ENCODE data around the gene OR52E4.

OR52E4 gene

DNA sequence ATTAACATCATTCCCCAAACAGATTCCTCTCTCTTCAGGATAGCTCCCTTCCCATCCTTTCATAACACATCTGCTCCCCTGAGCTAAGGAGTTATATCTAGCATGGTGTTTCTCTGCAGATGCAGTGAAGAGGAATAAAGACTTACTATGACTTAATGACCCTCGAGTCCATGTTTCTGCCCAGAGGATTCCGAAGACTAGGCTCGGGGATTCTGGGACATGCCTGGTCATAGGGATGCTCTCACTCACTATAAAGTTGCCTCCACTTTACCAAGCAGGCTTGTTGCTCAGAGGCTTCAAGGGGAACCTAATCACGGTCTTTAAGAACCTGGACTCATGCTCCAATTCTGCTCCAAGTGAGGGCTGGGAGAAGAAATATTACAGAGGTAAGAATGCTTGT is at the start of gene OR52E4:
OR52E4 (plus strand) TSS at position 301 of the 400 bp plus-strand sequence. CDS start 3,664 bp downstream, outside the sequence.
- no peak for DNase-seq (ENCODE audit: low read depth, low spot score)
- no peak within 1 kb of the TSS for H3K27ac ChIP-seq

DNA sequence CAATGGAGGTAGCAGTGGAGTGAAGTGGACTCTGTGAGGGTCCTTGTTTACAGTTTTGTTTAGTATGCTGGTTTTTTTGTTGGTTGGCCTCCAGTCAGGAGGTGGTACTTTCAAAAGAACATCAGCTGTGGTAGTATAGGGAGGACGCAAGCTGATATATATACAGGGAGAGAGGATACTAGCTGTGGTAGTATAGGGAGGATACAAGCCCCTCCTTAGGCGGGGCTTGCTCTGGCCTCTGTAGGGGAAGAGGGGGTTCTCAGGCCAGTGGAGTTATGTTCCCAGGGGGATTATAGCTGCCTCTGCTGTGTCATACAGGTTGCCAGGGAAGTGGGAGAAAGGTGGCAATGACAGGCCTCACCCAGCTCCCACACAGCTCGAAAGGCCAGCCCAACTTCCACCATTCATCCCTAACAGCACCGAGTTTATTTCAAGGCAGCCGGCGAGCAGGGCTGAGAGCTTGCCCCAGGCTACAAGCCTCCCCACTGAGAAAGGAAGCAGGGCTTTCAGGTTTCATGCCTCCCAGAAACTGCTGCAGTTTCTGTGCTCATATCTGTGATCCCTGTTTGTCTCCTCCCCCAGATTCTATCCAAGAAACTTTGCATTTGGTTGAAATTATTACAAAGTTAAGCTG is 49.1 kb upstream of the OR52E4 start:
- DNase-seq (ENCODE audit: low read depth, low spot score), result no peak
- H3K27ac ChIP-seq, result no peak overlapping the region

DNA sequence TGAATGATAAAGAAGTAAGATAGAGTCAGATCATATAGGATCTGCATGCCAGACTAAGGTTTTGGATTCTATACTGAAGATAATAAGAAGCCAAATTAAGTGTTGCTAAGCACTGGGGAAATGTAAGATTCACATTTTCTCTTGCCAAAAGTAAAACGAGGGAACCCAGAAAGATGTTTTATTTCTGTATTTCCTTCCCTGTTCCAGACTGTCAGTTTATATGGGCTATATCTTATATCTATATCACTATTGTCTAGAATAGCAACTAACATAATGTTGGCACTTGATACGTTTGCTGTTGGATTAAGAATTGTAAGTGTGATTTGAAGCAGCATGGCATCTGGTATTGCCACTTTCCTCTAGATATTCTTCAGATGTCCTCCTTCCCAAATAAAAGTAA is 47.0 kb upstream of the OR52E4 start:
- no peak overlapping the region for H3K27ac ChIP-seq

DNA sequence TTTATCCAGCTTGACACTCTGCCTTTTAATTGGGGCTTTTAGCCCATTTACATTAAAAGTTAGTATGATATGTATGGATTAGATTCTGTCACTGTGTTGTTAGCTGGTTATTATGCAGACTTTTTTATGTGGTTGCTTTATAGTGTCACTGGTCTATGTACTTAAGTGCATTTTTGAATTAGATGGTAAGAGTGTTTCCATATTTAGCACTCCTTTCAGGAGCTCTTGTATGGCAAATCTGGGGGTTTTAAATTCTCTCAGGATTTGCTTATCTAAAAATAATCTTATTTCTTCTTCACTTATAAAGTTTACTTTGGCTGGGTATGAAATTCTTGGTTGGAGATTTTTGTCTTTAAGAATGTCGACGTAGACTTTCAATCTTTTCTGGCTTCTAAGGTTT is 42.7 kb upstream of the OR52E4 start:
- no peak overlapping the region for H3K27ac ChIP-seq
- DNase-seq (ENCODE audit: low read depth, low spot score), result no peak

More for the DNA sequence above, 47.0 kb upstream of the OR52E4 start:
- no peak for DNase-seq (ENCODE audit: low read depth, low spot score)

DNA sequence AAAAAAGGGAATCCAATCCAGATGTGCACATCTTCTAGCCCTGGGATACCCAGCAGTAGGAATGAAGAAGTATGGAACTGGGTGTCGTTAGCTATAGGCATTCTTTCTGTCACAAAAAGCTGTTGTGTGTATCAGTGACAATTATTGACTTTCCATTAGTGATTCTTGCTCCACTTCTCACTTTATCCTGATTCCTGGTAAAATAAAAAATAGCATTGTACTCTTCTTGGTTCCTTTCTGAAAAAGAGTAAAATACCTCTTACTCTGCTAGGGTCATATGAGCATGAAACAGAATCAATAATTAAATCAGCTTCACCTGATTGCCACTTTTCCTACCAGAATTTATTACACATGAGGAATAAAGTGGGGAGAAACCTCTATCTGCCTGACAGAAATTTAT is 38.6 kb upstream of the OR52E4 start, which contains the start of gene OR52E6:
OR52E6 (minus strand) TSS at position 101 of the 400 bp plus-strand sequence; CDS start at position 101, 0 bp downstream.
- H3K27ac ChIP-seq, result no peak within 1 kb of the TSS
- no peak for DNase-seq (ENCODE audit: low read depth, low spot score)

DNA sequence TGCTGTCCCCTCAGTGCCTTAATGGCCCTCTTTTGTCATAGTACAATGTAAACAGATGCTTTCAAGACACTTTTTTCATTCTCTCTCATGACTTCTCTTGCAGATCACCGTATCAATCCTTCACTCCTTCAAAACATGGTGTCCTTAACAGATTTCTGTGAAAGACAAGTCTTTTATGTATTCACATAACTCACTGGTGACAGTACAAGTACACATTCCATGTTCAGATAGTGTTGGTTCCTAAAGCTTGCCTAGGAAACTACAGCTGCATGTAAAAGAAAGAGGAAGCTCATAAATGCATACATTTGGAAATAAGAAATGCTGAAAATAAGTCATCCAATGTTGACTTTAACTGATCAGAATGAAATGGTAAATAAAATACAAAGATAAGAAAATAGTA is 33.7 kb upstream of the OR52E4 start:
- DNase-seq (ENCODE audit: low read depth, low spot score), result no peak
- no peak overlapping the region for H3K27ac ChIP-seq

DNA sequence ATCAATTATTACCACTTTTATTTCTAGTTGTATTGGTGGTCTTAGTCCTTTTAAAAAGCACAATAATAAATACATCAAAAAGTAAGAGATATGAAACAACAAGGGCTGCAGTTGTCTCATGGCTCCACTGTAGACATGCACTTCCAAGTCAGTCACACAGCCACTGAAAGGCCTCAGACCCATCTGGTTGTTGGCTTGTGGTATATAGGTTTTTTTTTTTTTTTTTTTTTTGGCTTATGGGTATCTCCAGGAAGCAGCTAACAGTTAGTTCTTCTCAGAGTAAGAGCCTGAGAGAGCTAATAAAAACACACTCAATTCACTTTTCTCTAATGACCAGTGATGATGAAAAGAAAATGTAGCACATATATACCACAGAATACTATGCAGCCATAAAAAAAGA is 32.7 kb upstream of the OR52E4 start:
- no peak overlapping the region for H3K27ac ChIP-seq
- no peak for DNase-seq (ENCODE audit: low read depth, low spot score)

DNA sequence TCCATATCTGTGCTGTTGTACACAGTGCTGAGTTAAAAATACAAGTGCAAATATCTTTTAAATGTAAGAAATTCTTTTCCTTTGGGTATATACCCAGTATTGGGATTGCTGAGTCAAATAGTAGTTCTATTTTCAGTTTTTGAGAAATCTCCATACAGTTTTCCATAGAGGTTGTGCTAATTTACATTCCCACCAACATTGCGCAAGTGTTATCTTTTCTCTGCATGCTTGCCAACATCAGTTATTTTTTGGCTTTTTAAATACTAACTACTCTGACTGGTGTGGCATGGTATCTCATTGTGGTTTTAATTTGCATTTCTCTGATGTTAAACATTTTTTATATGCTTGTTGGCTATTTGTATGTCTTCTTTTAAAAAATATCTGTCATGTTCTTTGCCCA is 29.4 kb upstream of the OR52E4 start:
- H3K27ac ChIP-seq, result no peak overlapping the region
- no peak for DNase-seq (ENCODE audit: low read depth, low spot score)

DNA sequence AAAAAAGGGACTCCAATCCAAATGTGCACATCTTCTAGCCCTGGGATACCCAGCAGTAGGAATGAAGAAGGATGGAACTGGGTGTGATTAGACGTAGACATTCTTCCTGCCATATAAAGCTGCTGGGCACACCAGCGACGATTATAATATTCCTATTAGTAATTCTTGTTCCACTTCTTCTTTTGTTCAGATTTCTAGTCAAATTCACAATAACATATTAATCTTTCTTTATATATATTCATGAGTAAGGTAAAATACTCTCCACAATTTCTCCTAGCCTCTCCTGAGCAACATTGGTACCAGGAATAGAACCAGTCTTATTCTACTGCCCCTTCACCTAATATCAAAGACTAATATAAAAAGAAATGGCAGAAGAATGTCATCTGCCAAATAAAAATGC is 22.8 kb upstream of the OR52E4 start, which contains the start of gene OR52E8:
OR52E8 (minus strand) TSS at position 101 of the 400 bp plus-strand sequence; CDS start at position 101, 0 bp downstream.
- no peak for DNase-seq (ENCODE audit: low read depth, low spot score)
- no peak within 1 kb of the TSS for H3K27ac ChIP-seq

DNA sequence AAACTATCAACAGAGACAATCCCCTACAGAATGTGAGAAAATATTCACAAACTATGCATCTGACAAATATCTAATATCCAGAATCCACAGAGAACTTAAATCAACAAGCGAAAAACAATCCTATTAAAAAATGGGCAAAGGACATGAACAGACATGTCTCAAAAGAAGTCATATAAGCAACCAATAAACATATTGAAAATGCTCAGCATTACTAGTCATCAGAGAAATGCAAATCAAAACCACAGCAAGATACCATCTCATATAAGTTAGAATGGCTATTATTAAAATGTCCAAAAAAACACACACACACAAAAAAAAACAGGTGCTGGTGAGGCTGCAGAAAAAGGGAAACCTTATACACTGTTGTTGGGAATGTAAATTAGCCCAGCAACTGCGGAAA is 14.6 kb upstream of the OR52E4 start:
- DNase-seq (ENCODE audit: low read depth, low spot score), result peak; percentile 3
- no peak overlapping the region for H3K27ac ChIP-seq

DNA sequence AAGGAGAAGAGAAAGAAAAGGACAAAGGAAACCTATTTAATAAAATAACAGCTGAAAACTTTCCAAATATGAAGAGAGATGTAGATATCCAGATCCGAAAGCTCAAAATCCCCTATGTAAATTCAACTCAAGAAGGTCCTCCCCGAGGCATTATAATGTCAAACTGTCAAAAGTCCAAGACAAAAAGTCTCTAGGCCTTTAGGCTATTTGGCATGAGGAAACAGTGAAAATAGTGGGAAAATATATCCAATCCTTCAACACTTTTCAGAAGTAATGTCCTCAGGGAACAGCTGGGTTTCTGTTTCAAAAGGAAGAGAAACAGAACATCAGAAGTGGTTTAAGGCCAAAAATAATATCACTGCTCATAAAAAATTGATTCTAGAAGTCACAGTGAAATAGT is 1.9 kb upstream of the OR52E4 start:
- H3K27ac ChIP-seq, result no peak overlapping the region
- no peak for DNase-seq (ENCODE audit: low read depth, low spot score)

DNA sequence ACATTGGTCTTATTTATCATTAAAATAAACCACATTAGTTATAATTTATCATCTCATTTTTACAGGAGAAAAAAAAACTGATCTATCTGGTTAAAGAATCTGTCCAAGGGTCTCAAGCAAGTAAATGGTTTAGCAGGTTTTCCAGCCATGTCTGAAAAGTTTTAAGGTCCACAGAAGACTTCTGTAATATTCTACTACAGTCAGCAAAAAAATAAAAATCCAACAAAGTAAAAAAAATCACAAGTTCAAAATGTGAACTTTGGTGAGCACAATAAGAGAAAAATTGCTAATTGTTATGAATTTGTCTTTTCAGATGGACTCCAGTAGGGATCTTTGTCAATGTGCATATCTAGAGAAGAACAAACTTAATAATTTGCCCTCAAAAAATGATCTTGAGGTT is 1.3 kb downstream of the OR52E4 start:
- no peak for DNase-seq (ENCODE audit: low read depth, low spot score)
- H3K27ac ChIP-seq, result no peak overlapping the region

DNA sequence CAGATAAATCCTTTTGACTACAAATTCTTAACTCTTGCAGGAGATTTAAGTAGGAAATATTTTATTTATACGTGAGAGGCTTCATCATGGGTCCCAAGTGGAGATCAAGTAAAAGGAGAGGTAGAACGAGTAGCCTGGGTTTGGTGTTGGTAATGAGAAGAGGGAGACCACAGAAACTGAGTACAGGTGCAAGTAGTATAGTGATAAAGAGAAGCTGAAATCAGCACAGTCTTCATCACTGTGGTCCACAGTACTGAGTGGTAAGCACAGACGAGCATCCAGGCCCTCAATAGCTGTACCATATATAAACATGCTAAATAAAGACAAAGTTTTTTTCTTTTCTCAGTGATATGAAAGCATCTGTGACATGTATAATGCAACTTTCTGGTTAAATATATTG is 6.7 kb downstream of the OR52E4 start:
- H3K27ac ChIP-seq, result no peak overlapping the region
- DNase-seq (ENCODE audit: low read depth, low spot score), result no peak

DNA sequence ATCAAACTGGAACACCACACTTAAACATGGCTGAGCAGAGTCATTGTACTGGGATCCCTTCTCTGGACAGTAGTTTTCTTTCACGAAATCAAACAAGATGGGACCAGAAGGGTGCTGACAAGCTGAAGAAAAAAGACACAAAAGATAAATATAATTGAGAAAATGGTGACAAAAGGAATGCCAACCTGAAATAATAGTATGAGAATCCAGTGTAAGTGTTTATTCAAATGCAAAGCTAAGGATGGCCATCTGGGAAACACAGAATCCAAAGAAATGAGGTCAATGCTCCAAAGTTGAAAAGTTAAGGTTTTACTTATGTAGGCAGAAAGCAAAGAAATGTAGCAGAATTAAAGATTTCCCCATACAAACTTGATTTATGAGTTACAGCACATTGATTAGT is 7.2 kb downstream of the OR52E4 start:
- no peak for DNase-seq (ENCODE audit: low read depth, low spot score)
- H3K27ac ChIP-seq, result no peak overlapping the region

DNA sequence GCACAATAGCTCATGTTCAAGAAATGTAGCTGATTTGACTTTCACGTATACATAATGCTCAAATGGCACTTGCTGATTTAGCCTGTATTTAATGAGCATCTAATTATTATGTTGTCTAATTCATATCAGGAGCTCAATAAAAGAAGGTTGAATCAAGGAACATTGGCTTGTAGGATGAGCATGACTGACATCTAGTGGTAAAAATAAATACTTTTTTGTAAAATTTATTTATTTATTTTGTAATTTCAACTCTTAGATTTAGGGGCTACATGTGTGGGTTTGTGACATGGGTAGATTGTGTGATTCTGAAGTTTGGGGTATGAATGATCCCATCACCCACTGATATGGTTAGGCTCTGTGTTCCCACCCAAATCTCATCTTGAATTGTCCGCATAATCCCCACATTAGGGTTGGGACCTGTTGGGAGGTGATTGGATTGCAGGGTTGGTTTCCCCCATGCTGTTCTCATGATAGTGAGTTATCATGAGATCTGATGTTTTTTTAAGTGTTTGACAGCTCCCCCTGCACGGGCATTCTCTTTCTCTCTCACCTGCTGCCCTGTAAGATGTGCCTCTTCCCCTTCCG is 10.9 kb downstream of the OR52E4 start:
- no peak overlapping the region for H3K27ac ChIP-seq
- DNase-seq (ENCODE audit: low read depth, low spot score), result no peak

DNA sequence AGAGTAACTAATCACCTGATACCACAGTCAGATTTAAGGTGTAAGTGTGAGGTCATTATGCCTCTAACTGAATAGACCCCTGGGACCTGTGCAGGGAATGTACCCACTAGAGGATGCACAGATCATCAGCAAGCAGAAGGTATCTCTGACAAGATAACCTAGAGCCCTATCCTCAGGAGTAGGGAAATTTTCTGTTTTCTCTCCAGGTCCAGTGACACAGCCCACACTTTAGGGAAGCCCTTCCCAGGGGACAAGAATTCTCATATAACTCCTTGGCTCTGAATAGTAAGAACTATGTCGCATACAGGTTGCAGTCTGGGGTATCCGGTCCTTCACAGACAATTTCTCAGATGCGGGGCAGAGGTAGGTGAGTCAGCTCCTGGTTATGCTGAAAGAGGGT is 12.5 kb downstream of the OR52E4 start, which contains the start of gene OR52E5:
OR52E5 (plus strand) TSS at position 301 of the 400 bp plus-strand sequence. CDS start 7,569 bp downstream, outside the sequence.
- no peak within 1 kb of the TSS for H3K27ac ChIP-seq

DNA sequence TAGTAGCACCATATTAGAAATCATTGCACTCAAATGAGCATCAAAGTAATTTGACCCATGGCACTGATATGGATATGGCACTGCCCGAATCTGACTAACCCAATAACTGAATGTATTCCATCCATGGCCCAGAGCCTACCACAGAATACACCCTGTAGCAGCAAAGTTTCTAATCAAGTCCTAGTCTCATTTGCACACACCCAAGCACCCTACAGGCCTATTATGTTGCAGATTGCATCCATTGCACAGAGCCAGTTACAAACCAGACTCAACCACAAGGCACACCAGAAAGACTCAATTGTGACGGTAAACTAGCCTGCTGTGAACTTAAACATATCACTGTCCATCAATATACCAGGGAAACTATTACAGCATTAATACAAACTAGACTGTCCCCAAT is 19.1 kb downstream of the OR52E4 start:
- no peak for DNase-seq (ENCODE audit: low read depth, low spot score)
- no peak overlapping the region for H3K27ac ChIP-seq

More for the DNA sequence above, 12.5 kb downstream of the OR52E4 start, which contains the start of gene OR52E5:
- no peak for DNase-seq (ENCODE audit: low read depth, low spot score)

DNA sequence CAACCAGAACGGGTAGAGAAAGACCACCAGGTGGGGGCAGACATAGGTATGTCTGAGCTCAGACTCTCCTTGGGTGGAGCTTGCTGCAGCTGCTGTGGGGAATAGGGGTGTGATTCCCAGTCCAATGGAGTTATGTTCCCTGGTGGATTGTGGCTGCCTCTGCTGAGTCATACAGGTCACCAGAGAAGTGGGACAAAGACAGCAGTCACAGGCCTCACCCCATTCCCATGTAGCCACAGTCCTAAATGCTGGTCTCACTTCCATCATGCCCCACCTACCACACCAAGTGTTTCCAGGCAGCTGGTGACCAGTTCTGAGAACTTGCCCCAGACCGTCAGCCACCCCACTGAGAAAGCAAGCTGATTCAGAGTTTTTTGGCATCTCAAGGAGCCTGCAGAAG is 30.1 kb downstream of the OR52E4 start:
- no peak for DNase-seq (ENCODE audit: low read depth, low spot score)
- no peak overlapping the region for H3K27ac ChIP-seq

DNA sequence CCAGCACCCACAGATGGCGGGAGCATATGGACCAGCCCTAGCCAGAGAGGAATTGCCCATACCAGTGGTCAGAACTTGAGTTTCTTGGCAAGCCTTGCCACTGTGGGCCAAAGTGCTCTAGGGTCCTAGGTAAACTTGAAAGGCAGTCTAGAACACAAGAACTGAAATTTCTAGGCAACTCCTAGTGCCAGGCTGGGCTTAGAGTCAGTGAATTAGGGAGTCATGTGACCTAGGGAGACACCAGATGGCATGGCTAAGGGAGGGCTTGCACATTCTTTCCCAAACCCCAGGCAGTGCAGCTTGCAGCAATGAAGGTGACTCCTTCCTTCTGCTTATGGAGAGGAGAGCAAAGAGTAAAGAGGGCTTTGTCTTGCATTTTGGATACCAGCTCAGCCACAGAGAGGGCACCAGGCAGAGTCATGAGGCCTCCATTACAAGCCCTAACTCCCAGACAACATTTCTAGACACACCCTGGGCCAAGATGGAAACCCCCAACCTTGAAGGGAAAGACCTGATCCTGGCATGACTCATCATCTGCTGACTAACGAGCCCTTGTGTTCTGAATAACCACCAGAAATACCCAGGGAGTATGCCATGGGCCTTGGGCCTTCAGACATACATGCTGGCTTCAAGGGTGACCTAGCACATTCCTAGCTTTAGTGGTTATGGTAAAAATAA is 42.5 kb downstream of the OR52E4 start:
- H3K27ac ChIP-seq, result peak overlapping the region; percentile 26
- DNase-seq (ENCODE audit: low read depth, low spot score), result peak; percentile 73

DNA sequence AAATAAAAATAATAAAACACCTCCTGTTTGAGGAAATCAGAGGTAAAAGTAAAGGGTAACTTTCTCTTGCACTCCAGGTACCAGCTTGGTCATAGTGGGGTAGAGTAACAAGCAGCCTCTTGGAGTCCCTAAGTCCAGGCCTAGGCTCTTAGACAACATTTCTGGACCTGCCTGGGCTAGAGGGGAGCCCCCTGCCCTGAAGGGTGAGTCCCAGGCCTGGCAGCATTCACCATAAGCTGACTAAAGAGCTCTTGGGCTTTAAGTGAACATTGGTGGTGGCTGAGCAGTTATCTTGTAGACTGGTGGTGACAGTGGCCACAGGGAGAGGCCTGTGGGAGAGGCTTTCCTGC is 43.0 kb downstream of the OR52E4 start:
- no peak for DNase-seq (ENCODE audit: low read depth, low spot score)
- peak overlapping the region; percentile 26 for H3K27ac ChIP-seq

DNA sequence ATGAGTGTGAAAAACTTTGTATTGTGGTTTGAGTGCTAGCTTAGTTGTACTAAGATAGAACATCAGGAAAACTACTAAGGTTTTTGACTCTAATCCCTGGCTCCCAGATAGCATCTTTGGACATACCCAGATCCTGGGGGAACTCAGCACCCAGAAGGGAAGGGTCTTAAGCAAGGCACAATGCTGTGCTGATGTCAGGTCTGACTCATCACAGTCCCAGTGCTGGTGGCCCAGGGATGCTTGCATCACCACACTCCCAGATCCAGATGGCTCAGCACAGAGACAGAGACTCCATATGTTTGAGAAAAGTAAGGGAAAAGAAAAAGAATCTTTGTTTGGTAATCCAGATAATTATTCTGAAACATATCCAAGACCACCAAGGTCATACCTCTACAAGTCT is 43.4 kb downstream of the OR52E4 start:
- DNase-seq (ENCODE audit: low read depth, low spot score), result no peak
- H3K27ac ChIP-seq, result peak overlapping the region; percentile 26

Data from epithelial cell of prostate (primary cell).